ENCODE measurements around the gene CYSTM1. TPM values are rescaled to one million over a fixed set of nuclear protein-coding genes. Genes with fewer than 3 reads are reported as not detected.

CYSTM1 gene
- total RNA-seq, 1 donor from 2014 or later = 22.4 TPM

DNA sequence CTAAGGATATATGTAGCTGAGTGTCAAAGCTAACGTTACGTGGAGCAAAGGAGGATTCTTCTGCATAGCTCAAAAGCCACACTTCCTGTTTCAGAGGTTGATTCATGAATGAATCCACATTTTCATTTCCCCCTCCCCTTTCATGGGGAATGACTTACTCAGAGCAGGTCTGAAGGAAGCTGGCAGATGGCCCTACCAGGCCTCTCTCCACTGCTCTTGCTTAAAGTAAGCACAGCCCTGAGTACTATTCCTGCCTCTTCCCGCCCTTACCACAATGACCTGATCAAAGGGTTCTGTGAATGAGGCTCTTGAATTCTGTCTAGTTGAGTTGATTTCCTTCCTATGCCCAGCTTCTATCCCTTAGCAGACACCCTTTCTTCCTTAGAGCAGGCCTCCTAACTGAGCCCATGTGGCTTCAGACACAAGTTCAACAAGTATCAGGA is 43.0 kb upstream of the CYSTM1 start:
- Histone ChIP-seq H3K27me3 (ENCODE audit: control insufficient read depth, insufficient read depth, low read length) (no peaks in the 10 kb centered on the region), H3K36me3 (ENCODE audit: control insufficient read depth, insufficient read depth, low read length) (no peaks in the 10 kb centered on the region), H3K4me3 (ENCODE audit: low read depth, low read length) (no peak overlapping the region)
- TF ChIP-seq, protein P1, sequence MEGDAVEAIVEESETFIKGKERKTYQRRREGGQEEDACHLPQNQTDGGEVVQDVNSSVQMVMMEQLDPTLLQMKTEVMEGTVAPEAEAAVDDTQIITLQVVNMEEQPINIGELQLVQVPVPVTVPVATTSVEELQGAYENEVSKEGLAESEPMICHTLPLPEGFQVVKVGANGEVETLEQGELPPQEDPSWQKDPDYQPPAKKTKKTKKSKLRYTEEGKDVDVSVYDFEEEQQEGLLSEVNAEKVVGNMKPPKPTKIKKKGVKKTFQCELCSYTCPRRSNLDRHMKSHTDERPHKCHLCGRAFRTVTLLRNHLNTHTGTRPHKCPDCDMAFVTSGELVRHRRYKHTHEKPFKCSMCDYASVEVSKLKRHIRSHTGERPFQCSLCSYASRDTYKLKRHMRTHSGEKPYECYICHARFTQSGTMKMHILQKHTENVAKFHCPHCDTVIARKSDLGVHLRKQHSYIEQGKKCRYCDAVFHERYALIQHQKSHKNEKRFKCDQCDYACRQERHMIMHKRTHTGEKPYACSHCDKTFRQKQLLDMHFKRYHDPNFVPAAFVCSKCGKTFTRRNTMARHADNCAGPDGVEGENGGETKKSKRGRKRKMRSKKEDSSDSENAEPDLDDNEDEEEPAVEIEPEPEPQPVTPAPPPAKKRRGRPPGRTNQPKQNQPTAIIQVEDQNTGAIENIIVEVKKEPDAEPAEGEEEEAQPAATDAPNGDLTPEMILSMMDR (IDR thresholded peaks at IDR 0.05; ENCODE audit: insufficient read depth, low read length, severe bottlenecking) = no peak
- peak; percentile 96 for DNase-seq (ENCODE audit: low read depth)
- FAIRE-seq = peak; percentile 94

DNA sequence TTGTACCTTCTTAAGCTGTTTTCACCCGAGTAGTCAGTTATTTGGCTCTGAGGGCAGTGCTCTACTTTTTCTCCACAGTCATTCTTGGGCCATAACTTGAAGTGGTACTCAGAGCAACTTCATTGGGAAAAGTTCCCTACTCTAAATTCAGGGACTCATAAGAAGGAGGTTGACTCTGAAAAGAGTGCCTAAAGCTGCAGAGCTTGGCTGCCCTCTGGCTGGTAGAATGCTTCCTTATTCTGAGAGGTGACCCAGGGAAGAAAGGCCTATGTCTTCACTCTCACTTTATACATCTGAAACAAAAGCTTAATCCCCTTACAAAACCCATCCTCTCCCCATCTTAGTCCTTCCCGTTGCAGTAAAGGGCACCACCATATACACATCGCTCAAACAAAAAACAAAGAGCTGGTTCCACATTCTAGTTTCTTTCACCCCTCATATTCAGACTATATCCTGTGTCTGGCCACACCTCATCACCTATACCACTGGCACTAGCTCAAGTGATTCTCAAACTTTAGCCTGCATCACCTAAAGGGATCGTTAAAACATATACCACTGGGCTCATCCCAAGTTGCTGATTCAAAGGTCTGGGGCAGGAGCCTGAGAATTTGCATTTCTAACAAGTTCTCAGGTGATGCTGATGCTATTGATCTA is 41.3 kb upstream of the CYSTM1 start:
- Histone ChIP-seq H3K36me3 (ENCODE audit: control insufficient read depth, insufficient read depth, low read length) (no peaks in the 10 kb centered on the region), H3K4me3 (ENCODE audit: low read depth, low read length) (no peak overlapping the region), H3K27me3 (ENCODE audit: control insufficient read depth, insufficient read depth, low read length) (no peaks in the 10 kb centered on the region)
- FAIRE-seq (no peak), DNase-seq (ENCODE audit: low read depth) (no peak)
- TF ChIP-seq, protein P1 (IDR thresholded peaks at IDR 0.05; ENCODE audit: insufficient read depth, low read length, severe bottlenecking) = no peak

DNA sequence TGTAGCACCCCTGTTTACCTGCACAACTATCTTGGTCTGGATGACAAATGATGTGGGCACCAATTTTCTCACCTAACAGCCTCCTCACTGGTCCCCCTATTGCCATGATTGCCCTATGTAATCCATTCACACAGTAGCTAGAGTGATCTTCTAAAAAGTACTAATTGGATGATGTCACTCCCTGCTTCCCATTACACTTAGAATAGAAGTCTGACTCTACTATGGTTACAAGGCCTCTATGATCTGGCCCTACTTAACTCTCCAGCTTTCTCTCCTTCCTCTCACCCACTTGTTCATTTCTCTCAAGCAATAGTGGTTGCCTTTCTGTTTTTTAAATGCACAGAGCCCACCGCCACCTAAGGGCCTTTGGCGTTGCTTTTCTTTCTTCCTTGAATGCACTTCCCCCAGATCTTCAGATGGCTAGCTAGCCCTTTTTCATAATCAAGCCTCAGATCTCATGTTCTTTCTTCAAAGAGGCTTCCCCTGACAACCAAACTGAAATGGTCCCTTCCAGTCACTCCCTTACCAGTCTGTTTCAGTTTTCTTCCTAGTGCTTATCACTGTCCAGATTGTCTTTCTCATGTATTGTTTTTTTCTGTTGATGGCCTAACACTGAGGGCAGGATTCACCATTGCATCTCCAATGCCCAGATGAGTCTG is 40.6 kb upstream of the CYSTM1 start:
- H3K36me3 ChIP-seq (ENCODE audit: control insufficient read depth, insufficient read depth, low read length) = no peaks in the 10 kb centered on the region
- no peak overlapping the region for H3K4me3 ChIP-seq (ENCODE audit: low read depth, low read length)
- no peaks in the 10 kb centered on the region for H3K27me3 ChIP-seq (ENCODE audit: control insufficient read depth, insufficient read depth, low read length)
- DNase-seq (ENCODE audit: low read depth) = no peak
- no peak for FAIRE-seq
- TF ChIP-seq, protein P1 (IDR thresholded peaks at IDR 0.05; ENCODE audit: insufficient read depth, low read length, severe bottlenecking) = no peak

DNA sequence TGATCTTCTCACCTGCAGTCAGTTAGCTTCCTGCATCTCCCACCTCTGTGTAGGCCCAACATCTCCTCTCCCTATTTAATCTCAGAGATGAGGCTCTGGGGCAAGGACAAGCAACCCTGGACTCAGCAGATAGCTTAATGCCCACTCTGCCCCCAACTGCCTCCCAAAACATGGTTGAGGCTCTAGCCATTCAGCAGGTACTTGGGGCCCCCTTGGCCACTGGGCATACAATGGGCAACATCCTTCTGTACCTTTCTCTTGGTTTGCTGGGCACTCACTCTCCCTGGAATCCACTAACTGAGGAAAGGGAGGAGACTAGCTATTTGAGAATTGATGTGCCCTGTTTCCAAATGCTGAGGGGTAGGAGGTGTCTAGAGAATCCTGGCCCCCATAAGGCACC is 39.9 kb upstream of the CYSTM1 start:
- Histone ChIP-seq H3K36me3 (ENCODE audit: control insufficient read depth, insufficient read depth, low read length) (no peaks in the 10 kb centered on the region), H3K27me3 (ENCODE audit: control insufficient read depth, insufficient read depth, low read length) (no peaks in the 10 kb centered on the region), H3K4me3 (ENCODE audit: low read depth, low read length) (no peak overlapping the region)
- TF ChIP-seq, protein P1 (IDR thresholded peaks at IDR 0.05; ENCODE audit: insufficient read depth, low read length, severe bottlenecking) = no peak
- FAIRE-seq (no peak), DNase-seq (ENCODE audit: low read depth) (no peak)

DNA sequence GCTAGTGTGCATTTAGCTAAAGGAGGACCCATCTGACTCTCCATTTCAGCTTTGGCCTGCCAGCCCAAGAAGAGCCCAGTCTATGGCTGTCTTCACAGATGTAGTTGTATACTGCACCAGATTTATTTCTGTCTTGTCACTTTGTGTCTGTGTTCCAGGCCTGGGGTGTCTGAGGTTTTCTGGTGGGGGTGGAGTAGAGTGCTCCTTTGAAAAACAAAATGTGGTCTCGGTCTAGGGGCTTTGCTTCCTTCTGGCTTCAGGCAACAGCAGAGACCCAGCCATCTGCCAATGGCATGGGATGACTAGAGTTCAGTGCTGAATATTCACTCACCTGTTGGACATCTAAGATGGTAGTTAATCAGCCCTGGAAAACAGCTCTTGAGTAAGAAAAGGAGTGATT is 38.4 kb upstream of the CYSTM1 start:
- no peaks in the 10 kb centered on the region for H3K36me3 ChIP-seq (ENCODE audit: control insufficient read depth, insufficient read depth, low read length)
- TF ChIP-seq, protein P1 (IDR thresholded peaks at IDR 0.05; ENCODE audit: insufficient read depth, low read length, severe bottlenecking) = no peak
- FAIRE-seq (no peak), DNase-seq (ENCODE audit: low read depth) (no peak)
- no peaks in the 10 kb centered on the region for H3K27me3 ChIP-seq (ENCODE audit: control insufficient read depth, insufficient read depth, low read length)
- H3K4me3 ChIP-seq (ENCODE audit: low read depth, low read length) = no peak overlapping the region
